Measurements from ENCODE around the gene FANCD2OS.
A peak's percentile ranks its signal among the peaks of the same experiment; 100 is the strongest.
"Not testable (repeated sequence)": the region's sequence is repeated elsewhere in the genome, so short reads cannot be mapped to it uniquely, and the experiment has no call there.

Gene FANCD2OS

GRCh38 chr3:10108091-10108490 lies at the start of gene FANCD2OS:
TSS of gene FANCD2OS (minus strand) at chr3:10108255. CDS start at chr3:10104774, 3,481 bp downstream.
- no peak for DNase-seq (ENCODE audit: low read depth)

GRCh38 chr3:10157031-10157430 lies 49.0 kb upstream of the FANCD2OS start:
- no peak for DNase-seq (ENCODE audit: low read depth)

DNA sequence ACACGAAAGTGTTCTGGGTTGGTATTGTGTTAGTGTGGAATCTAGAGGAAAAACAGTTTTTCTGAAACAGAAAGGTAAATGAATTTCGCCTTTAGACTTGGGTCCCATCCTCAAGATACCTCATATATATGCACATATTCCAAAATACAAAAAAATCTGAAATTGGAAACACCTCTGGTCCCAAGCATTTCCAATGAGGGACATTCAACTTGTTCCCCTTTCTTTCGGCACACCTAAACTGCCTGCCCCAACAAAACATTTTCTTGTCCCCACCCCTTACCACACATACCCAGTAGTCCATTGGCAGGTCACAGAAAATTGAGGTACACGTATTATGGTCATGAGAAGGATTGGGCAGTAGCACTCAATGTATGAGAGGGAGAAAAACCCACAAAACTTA lies 47.6 kb upstream of the FANCD2OS start:
- no peak for DNase-seq (ENCODE audit: low read depth)

- no peak for DNase-seq (ENCODE audit: low read depth)
These were observed 47.0 kb upstream of the FANCD2OS start for GRCh38 chr3:10155123-10155472.

GRCh38 chr3:10154335-10155122 lies 46.5 kb upstream of the FANCD2OS start:
- no peak for DNase-seq (ENCODE audit: low read depth)

GRCh38 chr3:10150987-10151386 lies 42.9 kb upstream of the FANCD2OS start:
- DNase-seq (ENCODE audit: low read depth) = no peak

DNA sequence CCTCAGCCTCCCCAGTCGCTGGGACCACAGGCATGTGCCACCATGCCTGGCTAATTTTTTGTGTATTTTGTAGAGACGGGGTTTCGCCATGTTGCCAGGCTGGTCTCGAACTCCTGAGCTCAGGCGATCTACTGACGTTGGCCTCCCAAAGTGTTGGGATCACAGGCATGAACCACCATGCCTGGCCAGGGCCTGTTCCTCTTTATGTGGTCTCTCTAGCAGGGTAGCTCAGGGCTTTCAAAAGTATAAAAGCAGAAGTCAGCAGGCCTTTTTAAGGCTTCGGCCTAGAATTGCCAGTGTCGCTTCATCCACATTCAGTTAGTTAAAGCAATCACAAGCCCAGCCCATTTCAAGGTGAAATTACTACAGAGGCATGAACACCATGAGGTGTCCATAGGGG lies 41.2 kb upstream of the FANCD2OS start:
- no peak for DNase-seq (ENCODE audit: low read depth)

DNA sequence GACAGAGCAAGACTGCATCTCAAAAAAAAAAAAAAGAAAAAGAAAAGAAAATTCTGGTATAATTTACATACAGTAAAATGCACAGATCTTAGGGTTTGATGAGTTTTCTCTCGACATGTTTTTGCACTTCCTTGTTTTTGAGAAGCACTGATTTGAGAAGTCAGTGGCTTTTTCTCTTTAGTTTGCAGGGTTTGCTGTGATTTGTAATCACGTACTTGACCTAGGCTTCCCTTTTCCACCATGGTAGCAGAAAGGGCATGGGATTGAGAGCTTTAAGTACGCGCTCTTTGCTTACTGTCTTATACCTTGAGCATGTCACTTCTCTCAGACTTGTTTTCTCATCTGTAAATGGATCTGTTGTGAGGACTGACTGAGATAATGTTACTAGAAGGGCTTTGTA lies 37.6 kb upstream of the FANCD2OS start:
- DNase-seq (ENCODE audit: low read depth) = no peak

DNA sequence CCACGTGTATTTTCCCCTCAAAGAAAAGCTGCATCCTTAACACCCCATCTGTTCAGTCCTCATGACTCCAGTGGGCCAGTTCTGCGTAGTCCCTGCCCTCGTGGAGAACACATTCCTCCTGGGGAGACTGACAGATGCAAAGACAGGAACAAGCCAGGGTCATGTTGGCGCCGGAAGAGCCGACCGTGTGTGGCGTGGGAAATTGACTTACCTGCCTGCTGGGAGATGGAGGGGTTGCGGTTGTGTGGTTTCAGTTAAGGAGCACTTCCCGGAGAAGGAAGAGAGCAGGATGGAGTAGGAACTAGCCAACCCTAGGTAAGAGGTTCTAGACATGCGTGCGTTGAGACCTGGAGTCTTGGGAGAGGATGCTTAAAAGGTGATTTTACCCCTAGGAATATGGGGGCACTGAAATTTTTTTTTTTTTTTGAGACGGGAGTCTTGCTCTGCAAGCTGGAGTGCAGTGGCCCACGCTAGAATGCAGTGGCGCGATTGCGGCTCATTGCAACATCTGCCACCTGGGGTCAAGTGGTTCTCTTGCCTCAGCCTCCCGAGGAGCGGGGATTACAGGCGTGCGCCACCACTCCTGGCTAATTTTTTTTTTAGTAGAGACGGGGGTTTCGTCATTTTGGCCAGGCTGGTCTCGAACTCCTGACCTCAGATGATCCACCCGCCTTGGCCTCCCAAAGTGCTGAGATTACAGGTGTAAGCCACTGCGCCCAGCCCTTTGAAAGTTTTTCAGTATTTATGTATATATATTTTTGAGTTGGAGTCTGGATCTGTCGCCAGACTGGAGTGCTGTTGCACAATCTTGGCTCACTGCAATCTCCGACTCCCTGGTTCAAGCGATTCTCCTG lies 34.9 kb upstream of the FANCD2OS start:
- peak; percentile 10 for DNase-seq (ENCODE audit: low read depth)

- peak; percentile 7 for DNase-seq (ENCODE audit: low read depth)
These were observed 33.0 kb upstream of the FANCD2OS start for GRCh38 chr3:10140996-10141546.

- no peak for DNase-seq (ENCODE audit: low read depth)
These were observed 29.1 kb upstream of the FANCD2OS start for GRCh38 chr3:10137178-10137577.

DNA sequence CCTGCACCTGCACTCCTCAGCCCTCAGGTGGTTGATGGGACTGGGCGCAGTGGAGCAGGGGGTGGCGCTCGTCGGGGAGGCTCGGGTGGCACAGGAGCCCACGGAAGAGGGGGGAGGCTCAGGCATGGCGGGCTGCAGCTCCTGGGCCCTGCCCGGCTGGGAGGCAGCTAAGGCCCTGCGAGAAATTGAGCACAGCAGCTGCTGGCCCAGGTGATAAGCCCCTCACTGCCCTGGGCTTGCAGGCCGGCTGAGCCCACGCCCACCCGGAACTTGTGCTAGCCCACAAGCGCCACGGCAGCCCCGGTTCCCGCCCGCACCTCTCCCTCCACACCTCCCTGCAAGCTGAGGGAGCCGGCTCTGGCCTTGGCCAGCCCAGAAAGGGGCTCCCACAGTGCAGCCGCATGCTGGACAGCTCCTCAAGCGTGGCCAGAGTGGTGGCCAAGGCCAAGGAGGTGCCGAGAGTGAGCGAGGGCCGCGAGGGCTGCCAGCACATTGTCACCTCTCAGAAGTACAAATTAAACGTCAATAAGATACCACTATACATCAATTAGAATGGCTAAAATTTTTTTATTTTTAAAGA lies 28.5 kb upstream of the FANCD2OS start:
- no peak for DNase-seq (ENCODE audit: low read depth)

GRCh38 chr3:10135872-10136271 lies 27.8 kb upstream of the FANCD2OS start:
- DNase-seq (ENCODE audit: low read depth) = not testable (repeated sequence)

DNA sequence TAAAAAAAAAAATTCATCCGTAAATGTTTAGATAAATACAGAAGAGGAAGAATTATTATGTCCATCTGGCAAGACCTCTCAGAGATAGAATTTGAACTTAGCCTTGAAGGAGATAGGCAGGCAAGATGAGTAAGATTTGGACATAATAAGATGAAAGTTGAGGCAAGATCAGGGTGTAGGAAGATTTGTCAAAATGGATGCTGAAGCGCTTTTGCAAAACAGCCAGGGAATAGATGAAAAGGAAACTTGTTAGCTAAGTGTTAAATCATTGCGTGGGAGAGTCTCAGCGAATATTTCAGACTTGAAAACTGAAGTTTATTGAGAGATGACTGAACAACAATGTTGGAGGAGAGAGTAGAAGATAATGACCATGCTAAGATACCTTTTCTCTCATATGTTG lies 14.7 kb upstream of the FANCD2OS start:
- no peak for DNase-seq (ENCODE audit: low read depth)

GRCh38 chr3:10121064-10121463 lies 13.0 kb upstream of the FANCD2OS start:
- no peak for DNase-seq (ENCODE audit: low read depth)

GRCh38 chr3:10119376-10119775 lies 11.3 kb upstream of the FANCD2OS start:
- no peak for DNase-seq (ENCODE audit: low read depth)

GRCh38 chr3:10116928-10117327 lies 8.9 kb upstream of the FANCD2OS start:
- no peak for DNase-seq (ENCODE audit: low read depth)

- DNase-seq (ENCODE audit: low read depth) = peak; percentile 22
These were observed 8.0 kb upstream of the FANCD2OS start for GRCh38 chr3:10116138-10116460.

DNA sequence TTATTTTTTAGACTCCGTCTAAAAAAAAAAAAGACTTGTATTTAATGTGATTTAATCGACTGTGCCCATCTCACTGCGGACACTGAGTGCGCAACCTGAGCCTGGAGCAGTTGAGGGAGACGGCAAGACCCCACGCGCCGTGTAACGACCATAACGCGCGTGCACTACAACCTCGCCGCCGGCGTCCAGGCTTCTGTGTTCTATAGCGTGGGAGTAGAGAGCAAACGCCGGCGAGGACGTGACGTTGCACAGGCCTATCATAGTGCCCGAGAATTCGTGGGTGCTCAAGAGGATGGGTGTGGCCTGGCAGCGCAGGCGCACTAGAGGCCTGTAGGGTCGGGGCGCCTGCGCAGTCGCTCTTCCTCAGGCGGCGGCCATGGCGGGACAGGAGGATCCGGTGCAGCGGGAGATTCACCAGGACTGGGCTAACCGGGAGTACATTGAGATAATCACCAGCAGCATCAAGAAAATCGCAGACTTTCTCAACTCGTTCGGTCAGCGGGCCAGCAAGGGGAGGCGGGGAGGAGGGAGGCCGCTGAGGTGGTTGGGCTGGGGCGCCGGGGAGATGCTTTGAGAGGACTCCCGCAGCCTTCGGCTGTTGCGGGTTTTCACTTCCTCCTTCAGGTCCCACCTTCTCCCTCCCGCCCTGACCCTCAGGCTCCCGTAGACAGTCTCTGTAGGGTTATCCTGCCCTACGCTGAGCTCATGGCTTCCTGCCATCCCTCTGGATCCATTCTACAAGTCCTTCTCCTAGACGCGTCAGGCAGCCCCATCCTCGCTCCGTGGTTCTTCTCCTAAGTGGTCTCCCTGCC lies 7.5 kb upstream of the FANCD2OS start, which contains the start of gene BRK1:
TSS of gene BRK1 (plus strand) at position 350 of the 812 bp plus-strand sequence. CDS start at position 377, 27 bp downstream.
- DNase-seq (ENCODE audit: low read depth) = peak; percentile 93

GRCh38 chr3:10106919-10107318 lies 1.1 kb downstream of the FANCD2OS start:
- no peak for DNase-seq (ENCODE audit: low read depth)

GRCh38 chr3:10099041-10099440 lies 9.0 kb downstream of the FANCD2OS start:
- no peak for DNase-seq (ENCODE audit: low read depth)

DNA sequence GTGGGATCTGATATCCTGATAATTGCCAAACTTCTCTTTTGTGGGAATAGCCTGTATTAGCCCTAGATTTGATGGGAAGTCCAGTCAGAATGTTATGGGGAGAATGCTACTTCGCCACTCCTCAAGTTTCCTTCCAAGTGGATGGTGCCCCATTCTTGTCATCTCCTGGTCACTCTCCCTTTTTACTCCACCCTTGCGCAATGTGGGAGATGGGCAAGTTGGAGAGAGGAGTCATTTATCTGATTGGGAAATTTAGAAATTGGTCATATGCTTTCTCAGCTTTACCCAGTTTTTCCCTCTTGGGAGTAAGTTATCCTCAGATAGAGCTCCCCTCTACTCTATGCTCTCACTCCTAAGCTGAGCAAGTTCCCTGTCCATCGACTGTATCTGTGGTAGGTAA lies 14.4 kb downstream of the FANCD2OS start:
- DNase-seq (ENCODE audit: low read depth) = peak; percentile 8
